Loucy (cell line): ENCODE data around the gene MEX3B.

Source experiments
- CTCF ChIP-seq: fragments of 200-600 bp; sonication (generic); conservative IDR thresholded peaks from 2 replicates; pipeline ENCODE4 v1.5.1; 2014; ENCODE audit warnings: mild to moderate bottlenecking, antibody characterized with exemption, low read length
- EZH2phosphoT487 ChIP-seq: fragments of 200-600 bp; IDR thresholded peaks from 2 replicates; pipeline ENCODE4 v1.6.1; 2018; ENCODE audit warnings: antibody characterized with exemption, mild to moderate bottlenecking, moderate library complexity, borderline replicate concordance

GRCh38 chr15:82018201-82018600, 27.6 kb downstream of the MEX3B start:
- TF ChIP-seq CTCF = no peak
- TF ChIP-seq EZH2phosphoT487 = no peak
